ENCODE measurements around the gene ADARB1. TPM values are rescaled to one million over a fixed set of nuclear protein-coding genes. Genes with fewer than 3 reads are reported as not detected.
A peak's percentile ranks its signal among the peaks of the same experiment; 100 is the strongest.

ADARB1 gene
- total and polyA plus RNA-seq, 2 experiments from 2014 or later, result 4.8 to 14.8 TPM

DNA sequence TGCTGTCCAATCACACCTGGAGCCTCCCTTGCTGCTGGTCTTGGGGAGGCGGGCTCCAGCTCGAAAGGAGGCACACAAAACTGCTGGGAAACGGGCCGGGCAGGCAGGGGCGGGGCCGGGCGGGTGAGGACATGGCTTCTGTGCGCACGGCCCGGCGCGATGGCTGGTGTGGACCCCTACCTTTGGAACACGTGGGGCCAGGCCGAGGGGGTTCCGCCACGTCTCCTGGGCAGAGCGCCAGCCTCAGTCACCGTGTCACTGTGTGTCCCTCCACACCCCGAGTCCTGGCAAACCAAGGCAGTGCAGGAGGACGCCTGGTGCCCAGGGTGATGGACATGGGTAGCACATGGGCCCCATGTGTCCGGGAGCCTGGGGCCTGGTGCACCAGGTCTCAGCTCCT lies 42.0 kb upstream of the ADARB1 start:
- no peak for ATAC-seq

DNA sequence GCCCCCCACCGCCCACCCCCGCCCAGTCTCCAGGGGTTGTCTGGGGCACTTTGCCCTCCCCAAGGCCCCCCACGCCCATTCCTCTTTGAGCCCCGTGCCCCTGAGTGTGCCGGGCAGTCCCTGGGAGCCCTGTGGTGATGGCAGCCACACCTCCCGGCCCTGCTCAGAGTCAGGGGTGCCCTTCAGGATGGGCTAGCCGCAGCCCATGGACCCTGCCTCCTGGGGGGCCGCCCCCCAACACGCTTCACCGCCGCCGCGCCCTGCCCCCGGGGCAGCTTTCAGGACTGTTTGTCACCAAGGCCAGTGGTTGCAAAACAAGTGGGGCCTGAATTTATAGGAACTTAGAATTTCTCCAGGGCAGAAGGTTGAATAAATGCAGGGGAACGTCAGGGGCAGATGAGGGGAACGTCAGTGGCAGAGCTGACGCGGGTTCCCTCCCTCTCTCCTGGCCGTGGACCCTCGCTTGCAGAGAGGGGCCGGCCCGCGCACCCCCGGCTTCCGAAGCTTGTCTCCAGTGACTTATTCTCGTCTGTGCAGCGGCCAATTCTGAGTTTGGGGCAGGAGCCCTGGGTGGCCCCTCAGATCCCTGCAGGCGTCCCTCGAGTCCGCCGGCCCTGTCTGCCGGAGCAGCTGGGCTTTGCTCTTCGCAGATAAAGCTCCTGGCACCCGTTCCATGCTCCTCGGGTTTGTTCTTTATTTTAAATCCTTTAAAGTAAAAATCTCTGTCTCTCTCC lies 41.2 kb upstream of the ADARB1 start:
- Histone ChIP-seq H3K4me2 (no peak overlapping the region), H3K4me3 (no peak overlapping the region), H3K79me2 (replicated peaks; ENCODE audit: insufficient read depth) (no peaks in the 10 kb centered on the region), H3F3A (replicated peaks; ENCODE audit: low read depth) (no peaks in the 10 kb centered on the region), H4K20me1 (replicated peaks; ENCODE audit: insufficient read depth) (no peaks in the 10 kb centered on the region), H3K9me2 (ENCODE audit: insufficient read depth) (no peaks in the 10 kb centered on the region), H3K36me3 (ENCODE audit: insufficient read depth) (no peaks in the 10 kb centered on the region), H3K4me1 (ENCODE audit: insufficient read depth) (peaks cover 26% of the 10 kb centered on the region), H2AFZ (no peak overlapping the region), H3K27me3 (ENCODE audit: insufficient read depth) (no peaks in the 10 kb centered on the region), H3K27ac (ENCODE audit: low read depth) (no peak overlapping the region)
- Mint-ChIP-seq H3K36me3 (ENCODE audit: low read depth) (peaks cover 3% of the 10 kb centered on the region; the same call in 1 of the 3 replicates), H3K9me3 (peaks cover 8% of the 10 kb centered on the region), H3K4me3 (no peak overlapping the region), H3K4me1 (peaks cover 35% of the 10 kb centered on the region), H3K27me3 (ENCODE audit: insufficient read depth, low read depth, poor library complexity) (peaks cover 17% of the 10 kb centered on the region), H3K27ac (no peak overlapping the region)
- ATAC-seq (no peak), DNase-seq (ENCODE audit: low spot score) (no peak)
- no peak for TF ChIP-seq ZNF331 (CRISPR knock-in tag; IDR thresholded peaks at IDR 0.05; ENCODE audit: low read depth)
- no peak for TF ChIP-seq STAT1 (IDR thresholded peaks at IDR 0.05; ENCODE audit: unreplicated experiment)
- TF ChIP-seq, protein P1, sequence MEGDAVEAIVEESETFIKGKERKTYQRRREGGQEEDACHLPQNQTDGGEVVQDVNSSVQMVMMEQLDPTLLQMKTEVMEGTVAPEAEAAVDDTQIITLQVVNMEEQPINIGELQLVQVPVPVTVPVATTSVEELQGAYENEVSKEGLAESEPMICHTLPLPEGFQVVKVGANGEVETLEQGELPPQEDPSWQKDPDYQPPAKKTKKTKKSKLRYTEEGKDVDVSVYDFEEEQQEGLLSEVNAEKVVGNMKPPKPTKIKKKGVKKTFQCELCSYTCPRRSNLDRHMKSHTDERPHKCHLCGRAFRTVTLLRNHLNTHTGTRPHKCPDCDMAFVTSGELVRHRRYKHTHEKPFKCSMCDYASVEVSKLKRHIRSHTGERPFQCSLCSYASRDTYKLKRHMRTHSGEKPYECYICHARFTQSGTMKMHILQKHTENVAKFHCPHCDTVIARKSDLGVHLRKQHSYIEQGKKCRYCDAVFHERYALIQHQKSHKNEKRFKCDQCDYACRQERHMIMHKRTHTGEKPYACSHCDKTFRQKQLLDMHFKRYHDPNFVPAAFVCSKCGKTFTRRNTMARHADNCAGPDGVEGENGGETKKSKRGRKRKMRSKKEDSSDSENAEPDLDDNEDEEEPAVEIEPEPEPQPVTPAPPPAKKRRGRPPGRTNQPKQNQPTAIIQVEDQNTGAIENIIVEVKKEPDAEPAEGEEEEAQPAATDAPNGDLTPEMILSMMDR (conservative IDR thresholded peaks at IDR 0.05; ENCODE audit: low read depth in 2 of 2), result no peak
- no peak for TF ChIP-seq EZH2phosphoT487 (IDR thresholded peaks at IDR 0.05; ENCODE audit: unreplicated experiment)
- TF ChIP-seq NANOG (IDR thresholded peaks at IDR 0.05; ENCODE audit: borderline replicate concordance), result no peak
- TF ChIP-seq, protein P2, sequence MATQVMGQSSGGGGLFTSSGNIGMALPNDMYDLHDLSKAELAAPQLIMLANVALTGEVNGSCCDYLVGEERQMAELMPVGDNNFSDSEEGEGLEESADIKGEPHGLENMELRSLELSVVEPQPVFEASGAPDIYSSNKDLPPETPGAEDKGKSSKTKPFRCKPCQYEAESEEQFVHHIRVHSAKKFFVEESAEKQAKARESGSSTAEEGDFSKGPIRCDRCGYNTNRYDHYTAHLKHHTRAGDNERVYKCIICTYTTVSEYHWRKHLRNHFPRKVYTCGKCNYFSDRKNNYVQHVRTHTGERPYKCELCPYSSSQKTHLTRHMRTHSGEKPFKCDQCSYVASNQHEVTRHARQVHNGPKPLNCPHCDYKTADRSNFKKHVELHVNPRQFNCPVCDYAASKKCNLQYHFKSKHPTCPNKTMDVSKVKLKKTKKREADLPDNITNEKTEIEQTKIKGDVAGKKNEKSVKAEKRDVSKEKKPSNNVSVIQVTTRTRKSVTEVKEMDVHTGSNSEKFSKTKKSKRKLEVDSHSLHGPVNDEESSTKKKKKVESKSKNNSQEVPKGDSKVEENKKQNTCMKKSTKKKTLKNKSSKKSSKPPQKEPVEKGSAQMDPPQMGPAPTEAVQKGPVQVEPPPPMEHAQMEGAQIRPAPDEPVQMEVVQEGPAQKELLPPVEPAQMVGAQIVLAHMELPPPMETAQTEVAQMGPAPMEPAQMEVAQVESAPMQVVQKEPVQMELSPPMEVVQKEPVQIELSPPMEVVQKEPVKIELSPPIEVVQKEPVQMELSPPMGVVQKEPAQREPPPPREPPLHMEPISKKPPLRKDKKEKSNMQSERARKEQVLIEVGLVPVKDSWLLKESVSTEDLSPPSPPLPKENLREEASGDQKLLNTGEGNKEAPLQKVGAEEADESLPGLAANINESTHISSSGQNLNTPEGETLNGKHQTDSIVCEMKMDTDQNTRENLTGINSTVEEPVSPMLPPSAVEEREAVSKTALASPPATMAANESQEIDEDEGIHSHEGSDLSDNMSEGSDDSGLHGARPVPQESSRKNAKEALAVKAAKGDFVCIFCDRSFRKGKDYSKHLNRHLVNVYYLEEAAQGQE (IDR thresholded peaks at IDR 0.05; ENCODE audit: unreplicated experiment), result no peak
- TF ChIP-seq, protein P3, sequence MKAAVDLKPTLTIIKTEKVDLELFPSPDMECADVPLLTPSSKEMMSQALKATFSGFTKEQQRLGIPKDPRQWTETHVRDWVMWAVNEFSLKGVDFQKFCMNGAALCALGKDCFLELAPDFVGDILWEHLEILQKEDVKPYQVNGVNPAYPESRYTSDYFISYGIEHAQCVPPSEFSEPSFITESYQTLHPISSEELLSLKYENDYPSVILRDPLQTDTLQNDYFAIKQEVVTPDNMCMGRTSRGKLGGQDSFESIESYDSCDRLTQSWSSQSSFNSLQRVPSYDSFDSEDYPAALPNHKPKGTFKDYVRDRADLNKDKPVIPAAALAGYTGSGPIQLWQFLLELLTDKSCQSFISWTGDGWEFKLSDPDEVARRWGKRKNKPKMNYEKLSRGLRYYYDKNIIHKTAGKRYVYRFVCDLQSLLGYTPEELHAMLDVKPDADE (IDR thresholded peaks at IDR 0.05), result no peak
- TF ChIP-seq JUNB (IDR thresholded peaks at IDR 0.05; ENCODE audit: unreplicated experiment), result no peak

More for the DNA sequence above, 42.0 kb upstream of the ADARB1 start:
- peaks cover 18% of the 10 kb centered on the region for H3K27me3 Mint-ChIP-seq (ENCODE audit: insufficient read depth, low read depth, poor library complexity)
- Histone ChIP-seq H3K27me3 (ENCODE audit: insufficient read depth) (no peaks in the 10 kb centered on the region), H4K20me1 (replicated peaks; ENCODE audit: insufficient read depth) (no peaks in the 10 kb centered on the region), H3K9me2 (ENCODE audit: insufficient read depth) (no peaks in the 10 kb centered on the region), H3K4me3 (no peak overlapping the region), H3K36me3 (ENCODE audit: insufficient read depth) (no peaks in the 10 kb centered on the region), H2AFZ (peak overlapping the region; percentile 85), H3K27ac (ENCODE audit: low read depth) (no peak overlapping the region), H3F3A (replicated peaks; ENCODE audit: low read depth) (no peaks in the 10 kb centered on the region), H3K4me1 (ENCODE audit: insufficient read depth) (peaks cover 26% of the 10 kb centered on the region), H3K79me2 (replicated peaks; ENCODE audit: insufficient read depth) (no peaks in the 10 kb centered on the region), H3K4me2 (no peak overlapping the region)
- no peak overlapping the region for H3K4me3 Mint-ChIP-seq
- peaks cover 8% of the 10 kb centered on the region for H3K9me3 Mint-ChIP-seq
- H3K36me3 Mint-ChIP-seq (ENCODE audit: low read depth), result peaks cover 3% of the 10 kb centered on the region; the same call in 1 of the 3 replicates
- TF ChIP-seq, protein P2 (IDR thresholded peaks at IDR 0.05; ENCODE audit: unreplicated experiment), result no peak
- TF ChIP-seq STAT1 (IDR thresholded peaks at IDR 0.05; ENCODE audit: unreplicated experiment), result no peak
- no peak for TF ChIP-seq EZH2 (IDR thresholded peaks at IDR 0.05; ENCODE audit: low read depth, unreplicated experiment)
- TF ChIP-seq JUNB (IDR thresholded peaks at IDR 0.05; ENCODE audit: unreplicated experiment), result no peak
- H3K27ac Mint-ChIP-seq, result no peak overlapping the region
- peaks cover 35% of the 10 kb centered on the region for H3K4me1 Mint-ChIP-seq
- no peak for DNase-seq (ENCODE audit: low spot score)
